ENCODE data around the gene ST6GALNAC6. TPM values are rescaled to one million over a fixed set of nuclear protein-coding genes. Genes with fewer than 3 reads are reported as not detected.

ST6GALNAC6 gene
- 114 and 116 TPM in 2 replicates for total RNA-seq

GRCh38 chr9:127899128-127899943 is at the start of gene ST6GALNAC6:
ST6GALNAC6 (minus strand) TSS chr9:127899603; CDS start chr9:127897981, 1,622 bp downstream.
- intact Hi-C loops (cut with micrococcal nuclease), result loop anchor here (1.0 kb wide), 3 partner anchors 18 to 128 kb away; partner anchors contain the start of gene ST6GALNAC4

GRCh38 chr9:127947841-127948710 is 48.7 kb upstream of the ST6GALNAC6 start:
- intact Hi-C loops (cut with micrococcal nuclease), result no loop called here

- intact Hi-C loops (cut with micrococcal nuclease), result no loop called here
Measured at GRCh38 chr9:127946728-127947127, 47.3 kb upstream of the ST6GALNAC6 start.

GRCh38 chr9:127945942-127946341 is 46.5 kb upstream of the ST6GALNAC6 start:
- intact Hi-C loops (cut with micrococcal nuclease), result no loop called here

GRCh38 chr9:127945338-127945737 is 45.9 kb upstream of the ST6GALNAC6 start:
- intact Hi-C loops (cut with micrococcal nuclease), result no loop called here

GRCh38 chr9:127944586-127945218 is 45.3 kb upstream of the ST6GALNAC6 start:
- intact Hi-C loops (cut with micrococcal nuclease), result no loop called here

- intact Hi-C loops (cut with micrococcal nuclease), result loop anchor here (1.0 to 2.0 kb wide), 8 partner anchors 12 to 174 kb away; no protein-coding TSS in a partner anchor
Measured at GRCh38 chr9:127943731-127944144, 44.3 kb upstream of the ST6GALNAC6 start.

GRCh38 chr9:127943011-127943662 is 43.7 kb upstream of the ST6GALNAC6 start:
- intact Hi-C loops (cut with micrococcal nuclease), result loop anchor here (1.0 to 2.0 kb wide), 8 partner anchors 12 to 174 kb away; no protein-coding TSS in a partner anchor

GRCh38 chr9:127942216-127943010 is 43.0 kb upstream of the ST6GALNAC6 start:
- intact Hi-C loops (cut with micrococcal nuclease), result loop anchor here (1.0 to 2.0 kb wide), 8 partner anchors 13 to 175 kb away; no protein-coding TSS in a partner anchor

GRCh38 chr9:127941961-127942215 is 42.5 kb upstream of the ST6GALNAC6 start:
- intact Hi-C loops (cut with micrococcal nuclease), result loop anchor here (2.0 kb wide), 3 partner anchors 29 to 143 kb away; no protein-coding TSS in a partner anchor

GRCh38 chr9:127941062-127941960 is 41.9 kb upstream of the ST6GALNAC6 start:
- intact Hi-C loops (cut with micrococcal nuclease), result no loop called here

- intact Hi-C loops (cut with micrococcal nuclease), result no loop called here
Measured at GRCh38 chr9:127940593-127940992, 41.2 kb upstream of the ST6GALNAC6 start.

- intact Hi-C loops (cut with micrococcal nuclease), result no loop called here
Measured at GRCh38 chr9:127938298-127938690, 38.9 kb upstream of the ST6GALNAC6 start.

- intact Hi-C loops (cut with micrococcal nuclease), result loop anchor here (1.0 kb wide), 5 partner anchors 10 to 190 kb away; partner anchors contain the start of genes NAIF1 and PTGES2
Measured at GRCh38 chr9:127937388-127938297, 38.2 kb upstream of the ST6GALNAC6 start, which contains the start of gene DPM2. DPM2 (minus strand) TSS chr9:127937854; CDS start chr9:127937820, 34 bp downstream.

GRCh38 chr9:127937056-127937387 is 37.6 kb upstream of the ST6GALNAC6 start:
- intact Hi-C loops (cut with micrococcal nuclease), result loop anchor here (1.0 kb wide), 5 partner anchors 10 to 190 kb away; partner anchors contain the start of genes NAIF1 and PTGES2

- intact Hi-C loops (cut with micrococcal nuclease), result no loop called here
Measured at GRCh38 chr9:127936347-127936852, 37.0 kb upstream of the ST6GALNAC6 start.

GRCh38 chr9:127935765-127936221 is 36.4 kb upstream of the ST6GALNAC6 start:
- intact Hi-C loops (cut with micrococcal nuclease), result no loop called here

Data from T-helper 1 cell treated with Interleukin-12 subunit alpha and Interleukin-12 subunit beta and Interleukin-4 antibody, amounts not matched to agents 30 ng/mL and 1 ng/mL, for 36 hours (primary cell).